GM19023 (cell line): ENCODE data around the gene CFAP410.

Experiments
- ATAC-seq: cut with Tn5 transposase; IDR thresholded peaks from one replicate; pipeline ENCODE4 v1.9.1; 2021; ENCODE audit warnings: mild to moderate bottlenecking, moderate library complexity; ENCODE audit not compliant: unreplicated experiment

The CFAP410 gene

GRCh38 chr21:44300262-44300959 lies 38.8 kb downstream of the CFAP410 start:
- peak; percentile 35 for ATAC-seq

GRCh38 chr21:44299458-44300261 lies 39.5 kb downstream of the CFAP410 start, which contains the start of gene PFKL:
TSS of gene PFKL (plus strand) at chr21:44300053. CDS start at chr21:44300106, 53 bp downstream.
- ATAC-seq = peak; percentile 49

GRCh38 chr21:44299085-44299457 lies 40.1 kb downstream of the CFAP410 start:
- no peak for ATAC-seq

- ATAC-seq = no peak
These were observed 40.9 kb downstream of the CFAP410 start for GRCh38 chr21:44298301-44298700.

- ATAC-seq = no peak
These were observed 41.5 kb downstream of the CFAP410 start for GRCh38 chr21:44297525-44298290.

GRCh38 chr21:44296916-44297315 lies 42.3 kb downstream of the CFAP410 start:
- ATAC-seq = no peak

- ATAC-seq = no peak
These were observed 43.1 kb downstream of the CFAP410 start for GRCh38 chr21:44296103-44296519.

GRCh38 chr21:44295646-44296045 lies 43.5 kb downstream of the CFAP410 start:
- ATAC-seq = no peak

- no peak for ATAC-seq
These were observed 44.0 kb downstream of the CFAP410 start for GRCh38 chr21:44295163-44295573.

GRCh38 chr21:44294391-44295162 lies 44.6 kb downstream of the CFAP410 start:
- ATAC-seq = no peak

GRCh38 chr21:44293551-44294231 lies 45.5 kb downstream of the CFAP410 start:
- ATAC-seq = no peak

GRCh38 chr21:44292812-44293195 lies 46.4 kb downstream of the CFAP410 start:
- ATAC-seq = no peak

- ATAC-seq = no peak
These were observed 47.0 kb downstream of the CFAP410 start for GRCh38 chr21:44291936-44292811.

- ATAC-seq = no peak
These were observed 47.9 kb downstream of the CFAP410 start for GRCh38 chr21:44291078-44291935.

- ATAC-seq = no peak
These were observed 48.7 kb downstream of the CFAP410 start for GRCh38 chr21:44290327-44291077.

GRCh38 chr21:44289381-44290010 lies 49.7 kb downstream of the CFAP410 start:
- no peak for ATAC-seq
